Lung microvascular endothelial cell (primary cell): ENCODE results near the gene ROM1. TPM values are rescaled to one million over a fixed set of nuclear protein-coding genes. Genes with fewer than 3 reads are reported as not detected.
"Not testable (repeated sequence)": the region's sequence is repeated elsewhere in the genome, so short reads cannot be mapped to it uniquely, and the experiment has no call there.

Experiments
- DNase-seq, 2 donors: peaks; one replicate each; pipeline versions ENCODE4 v3.0.0 to v3.0.0-alpha.2; 2010; ENCODE audit warnings: low read depth in 2 of 2
- total RNA-seq: library from RNA; depleted of rRNA; stranded (reverse); fragments of >200 nt; gene quantifications from 2 replicates; pipeline ENCODE4 v1.2.1, GENCODE V29; 2014

ROM1 gene
- total RNA-seq, 1 donor from 2014 or later: 2.4 TPM

- DNase-seq: no peak
These were observed 4.3 kb upstream of the ROM1 start for GRCh38 chr11:62608776-62609175.

DNA sequence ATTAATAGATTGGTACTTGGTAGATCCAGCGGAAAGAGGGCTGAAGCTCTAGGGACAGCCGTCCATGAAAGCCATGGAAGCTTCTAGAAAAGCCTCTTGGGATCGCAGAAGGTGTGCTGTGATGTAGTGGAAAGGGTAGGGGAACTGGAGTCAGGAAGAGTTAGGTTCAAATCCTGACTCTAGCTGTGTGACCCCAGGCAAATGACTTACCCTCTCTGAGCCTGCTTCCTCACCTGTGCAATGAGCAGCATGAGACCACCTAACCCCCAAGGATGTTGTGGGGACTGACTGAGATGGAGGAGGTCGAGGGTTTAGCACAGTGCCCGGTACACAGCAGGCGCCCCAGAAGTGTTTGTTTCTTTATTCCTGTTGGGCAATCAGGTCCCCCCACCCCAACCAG is 2.7 kb upstream of the ROM1 start:
- no peak for DNase-seq

GRCh38 chr11:62610814-62611704 is 2.0 kb upstream of the ROM1 start:
- no peak for DNase-seq

DNA sequence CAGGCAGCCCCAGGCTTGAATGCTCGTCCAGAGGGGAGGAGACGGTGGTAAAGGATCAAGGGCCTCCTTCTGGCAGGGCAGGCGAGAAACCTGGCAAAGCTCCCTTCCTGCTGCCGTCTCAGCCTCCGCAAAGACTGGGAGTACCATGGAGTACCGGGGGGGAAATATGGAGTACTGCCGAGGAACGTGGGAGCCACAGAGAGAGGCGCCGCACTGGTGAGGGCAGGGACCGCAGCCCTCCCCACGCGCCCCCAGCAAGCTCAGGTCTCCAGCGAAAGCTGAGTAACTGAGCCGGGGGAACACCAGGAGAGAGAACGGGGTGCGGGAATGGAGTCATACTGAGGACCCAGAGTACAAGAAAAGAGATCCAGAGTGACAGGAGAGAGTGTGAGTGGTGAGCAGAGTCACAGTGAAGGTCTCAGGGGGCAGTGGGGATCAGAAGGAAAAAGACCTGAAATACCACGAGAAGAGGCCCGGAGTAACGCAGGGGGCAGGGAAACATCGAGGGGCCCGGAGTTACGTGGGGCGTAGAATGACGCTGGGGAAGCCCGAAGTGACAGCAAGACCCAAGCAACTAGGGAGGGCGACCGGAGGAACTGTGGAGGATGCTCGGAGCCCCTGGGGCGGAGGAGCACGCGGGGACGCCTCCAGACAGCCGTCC is 1.2 kb upstream of the ROM1 start:
- DNase-seq: peak; percentile 40 to 67

GRCh38 chr11:62613291-62613778 is 278 bp downstream of the ROM1 start:
- no peak for DNase-seq

- DNase-seq: no peak
These were observed 1.2 kb downstream of the ROM1 start for GRCh38 chr11:62614275-62614674.

DNA sequence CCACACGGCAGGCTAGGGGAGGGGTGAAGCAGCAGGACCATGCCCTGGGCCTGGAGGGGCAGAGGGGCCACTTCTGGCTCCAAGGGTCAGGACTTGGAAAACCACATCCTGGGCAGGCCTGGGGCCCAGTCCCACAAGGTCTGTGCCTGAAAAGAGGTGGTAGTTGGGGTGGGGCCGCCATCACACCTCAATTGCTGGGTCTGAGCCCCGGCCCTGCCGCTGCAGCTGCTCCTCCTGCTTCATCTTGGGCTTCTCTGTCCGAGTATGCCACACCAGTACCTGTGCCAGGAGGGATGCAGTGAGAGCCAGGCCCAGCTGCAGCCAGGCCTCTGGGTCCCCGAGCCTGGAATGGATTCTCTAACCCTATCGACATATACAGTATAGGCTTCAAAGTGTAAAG is 2.5 kb downstream of the ROM1 start:
- no peak for DNase-seq

DNA sequence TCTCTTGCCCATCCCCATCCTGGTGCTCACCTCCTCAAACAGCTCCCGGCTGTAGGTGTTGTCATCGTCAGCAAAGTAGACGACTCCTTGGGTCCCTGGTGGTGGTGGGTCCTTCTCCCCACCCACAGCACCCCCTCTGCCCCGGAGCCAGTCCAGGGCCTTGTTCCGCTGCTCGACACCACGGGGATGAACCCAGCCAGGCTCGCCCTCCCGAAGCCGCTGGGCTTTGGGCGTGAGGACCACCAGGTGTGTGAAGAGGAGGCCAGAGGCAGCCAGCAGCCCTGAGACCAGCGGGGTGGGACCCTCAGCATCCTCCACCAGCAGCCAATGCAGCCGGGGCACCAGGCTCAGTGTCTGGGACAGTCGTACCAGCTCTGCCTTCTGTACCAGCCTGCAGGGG is 3.9 kb downstream of the ROM1 start:
- not testable (repeated sequence) for DNase-seq

GRCh38 chr11:62621027-62621566 is 8.0 kb downstream of the ROM1 start:
- no peak for DNase-seq

DNA sequence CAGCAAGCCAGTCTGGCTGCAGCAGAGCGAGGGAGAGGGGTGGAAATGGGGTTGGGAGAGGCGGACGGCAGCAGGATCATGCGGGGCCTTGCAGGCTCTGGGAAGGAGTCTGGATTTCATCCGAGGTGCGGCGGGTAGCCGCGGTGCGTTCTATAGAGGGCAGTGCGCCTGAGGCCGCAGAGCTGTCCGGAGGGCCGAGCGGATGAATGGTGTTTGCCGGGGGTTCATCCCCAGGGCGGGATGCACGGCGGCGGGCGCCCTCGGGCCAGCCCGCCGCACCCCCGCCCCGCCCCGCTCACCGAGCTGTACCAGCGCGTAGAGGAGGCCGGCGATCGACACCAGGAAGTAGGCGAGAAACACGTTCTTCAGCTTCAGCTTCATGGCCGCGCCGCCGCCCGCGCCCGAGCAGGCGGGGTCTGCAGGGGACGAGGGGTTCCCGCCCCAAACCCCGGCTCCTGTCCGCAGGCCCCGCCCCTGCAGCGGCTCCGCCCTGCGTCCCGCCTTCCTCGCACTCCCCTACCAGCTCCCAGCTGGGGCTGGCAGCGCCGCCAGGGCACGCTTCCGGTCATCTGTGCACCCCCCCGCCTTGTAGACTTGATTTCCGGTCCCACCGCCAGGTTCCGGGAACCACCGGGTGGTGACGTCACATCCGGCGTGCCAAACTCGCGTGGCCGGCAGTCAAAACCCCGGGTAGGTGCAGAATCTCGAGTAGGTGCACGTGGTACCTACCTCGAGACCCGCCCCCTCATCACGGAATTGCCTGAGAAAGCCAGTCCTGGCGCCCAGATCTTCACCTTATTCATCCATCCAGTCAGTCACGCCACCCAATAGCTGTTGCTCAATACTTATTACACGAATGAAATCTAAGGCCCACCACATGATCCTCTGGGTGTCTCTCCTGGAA is 8.8 kb downstream of the ROM1 start, which contains the start of gene B3GAT3:
B3GAT3 (minus strand) TSS at position 420 of the 904 bp plus-strand sequence; CDS start at position 381, 39 bp downstream.
- peak; percentile 93 to 94 for DNase-seq

GRCh38 chr11:62622476-62623089 is 9.5 kb downstream of the ROM1 start:
- DNase-seq: peak in 1 of 2 donors; percentile 42

DNA sequence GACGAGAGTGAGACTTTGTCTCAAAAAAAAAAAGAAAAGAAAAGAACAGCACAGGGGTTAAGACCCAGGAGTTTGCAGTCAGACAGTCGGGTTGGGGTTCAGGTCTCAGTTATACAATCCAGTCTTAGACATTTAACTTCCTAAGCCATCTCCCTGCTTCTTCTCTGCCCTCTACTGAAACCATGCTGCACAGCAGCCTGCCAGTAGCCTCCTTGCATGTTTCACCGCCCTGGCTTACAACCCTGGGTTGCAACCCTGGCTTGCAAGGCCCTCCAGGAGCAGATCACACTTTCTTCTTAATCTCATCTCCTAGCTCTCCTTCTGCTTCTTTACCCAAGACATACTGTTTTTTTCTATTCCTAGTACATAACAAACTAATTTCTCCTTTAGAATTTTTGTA is 14.7 kb downstream of the ROM1 start:
- DNase-seq: peak in 1 of 2 donors; percentile 28

- no peak for DNase-seq
These were observed 19.4 kb downstream of the ROM1 start for GRCh38 chr11:62632492-62632891.

DNA sequence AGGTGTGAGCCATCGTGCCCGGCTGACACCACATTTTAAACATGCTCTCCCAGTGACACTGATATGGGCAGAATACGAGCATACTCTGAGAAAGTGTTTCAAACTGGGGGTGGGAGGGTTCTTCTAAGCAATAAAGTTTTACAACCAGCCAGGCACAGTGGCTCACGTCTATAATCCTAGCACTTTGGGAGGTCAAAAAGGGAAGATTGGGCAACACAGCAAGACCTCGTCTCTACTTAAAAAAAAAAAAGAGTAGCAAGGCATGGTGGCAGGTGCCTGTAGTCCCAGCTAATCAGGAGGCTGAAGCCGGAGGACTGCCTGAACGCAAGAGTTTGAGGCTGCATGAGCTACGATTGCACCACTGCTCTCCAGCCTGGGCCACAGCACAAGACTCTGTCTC is 31.2 kb downstream of the ROM1 start:
- no peak for DNase-seq

GRCh38 chr11:62645671-62645945 is 32.6 kb downstream of the ROM1 start:
- no peak for DNase-seq

- peak; percentile 98 to 99 for DNase-seq
These were observed 33.1 kb downstream of the ROM1 start, which contains the start of gene GANAB for GRCh38 chr11:62645946-62646824. GANAB (minus strand) TSS chr11:62646613; CDS start chr11:62646599, 14 bp downstream.

- no peak for DNase-seq
These were observed 34.0 kb downstream of the ROM1 start for GRCh38 chr11:62646825-62647608.

DNA sequence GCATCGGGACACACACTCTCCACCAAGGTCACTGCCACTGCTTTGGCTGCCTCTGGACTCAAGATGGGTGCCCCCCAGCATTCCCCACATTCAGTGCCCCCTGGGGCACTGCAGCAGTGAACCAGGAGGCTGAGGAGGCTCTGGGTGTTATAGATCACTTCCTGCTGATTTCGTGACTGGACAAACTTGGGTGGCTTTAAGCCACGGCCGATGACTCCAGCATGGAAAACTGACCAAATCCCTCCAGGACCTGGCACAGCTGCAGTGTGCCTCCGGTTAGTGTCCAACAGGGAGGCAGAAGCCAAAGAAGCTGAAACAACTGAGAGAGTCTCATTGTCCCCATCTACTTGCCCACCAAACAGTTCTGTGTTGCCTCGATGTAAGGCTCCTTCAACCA is 34.5 kb downstream of the ROM1 start:
- DNase-seq: no peak
